NB4 (cell line): ENCODE results near the gene ABCB6.
A peak's percentile ranks its signal among the peaks of the same experiment; 100 is the strongest.

ENCODE experiments used
- MYC ChIP-seq: IDR thresholded peaks from 2 replicates; pipeline ENCODE4 v1.6.1; 2011; ENCODE audit warnings: low read depth, low read length
- POLR2A ChIP-seq: IDR thresholded peaks from 2 replicates; pipeline ENCODE4 v1.6.1; 2011; ENCODE audit warnings: mild to moderate bottlenecking; ENCODE audit not compliant: insufficient read length; ENCODE audit errors: extremely low read depth
- TF ChIP-seq, protein P1 (sequence below): IDR thresholded peaks from one replicate; pipeline ENCODE4 v1.5.1; 2012; ENCODE audit warnings: low read depth, low read length
- TF ChIP-seq, protein P2 (sequence below): IDR thresholded peaks from 2 replicates; pipeline ENCODE4 v1.6.1; 2011; ENCODE audit warnings: low read depth, low read length

DNA sequence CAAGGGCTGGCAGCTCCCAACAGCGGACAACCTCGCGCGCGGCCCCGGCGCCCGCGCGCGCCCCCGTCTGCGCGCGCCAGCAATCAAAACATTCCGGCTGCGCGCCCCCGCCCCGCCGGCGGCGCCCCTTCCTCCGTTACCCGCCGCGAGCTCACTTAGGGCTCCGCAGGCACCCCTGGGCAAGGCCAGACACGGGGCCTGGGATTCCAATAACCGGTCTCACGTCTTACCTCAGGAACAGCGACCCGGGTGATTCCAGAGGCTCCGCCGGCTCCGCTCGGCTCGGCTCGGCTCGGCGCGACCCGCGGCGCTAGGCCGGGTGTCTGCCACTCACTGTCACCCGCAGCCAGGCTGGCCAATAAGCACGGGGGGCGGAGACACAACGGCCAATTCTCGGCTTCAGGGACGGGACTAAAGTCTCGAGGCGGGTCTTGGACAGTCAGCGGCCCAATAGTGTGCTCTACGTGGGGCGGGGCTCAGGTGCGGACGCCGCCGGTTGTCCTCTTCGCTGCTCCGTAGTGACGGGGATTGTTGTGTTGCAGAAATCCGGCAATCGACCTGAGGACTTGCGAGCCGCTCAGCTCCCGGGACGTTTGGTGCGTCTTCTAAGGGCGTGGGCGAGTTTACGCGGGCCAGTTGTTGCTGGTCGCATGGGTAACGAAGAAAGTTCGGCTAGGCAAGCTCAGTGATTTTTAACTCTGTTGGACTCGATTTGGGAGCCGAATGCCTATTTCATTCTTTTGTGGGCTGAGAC, 10.7 kb upstream of the ABCB6 start, which contains the start of the genes ANKZF1 and ATG9A:
- TF ChIP-seq, protein P1, sequence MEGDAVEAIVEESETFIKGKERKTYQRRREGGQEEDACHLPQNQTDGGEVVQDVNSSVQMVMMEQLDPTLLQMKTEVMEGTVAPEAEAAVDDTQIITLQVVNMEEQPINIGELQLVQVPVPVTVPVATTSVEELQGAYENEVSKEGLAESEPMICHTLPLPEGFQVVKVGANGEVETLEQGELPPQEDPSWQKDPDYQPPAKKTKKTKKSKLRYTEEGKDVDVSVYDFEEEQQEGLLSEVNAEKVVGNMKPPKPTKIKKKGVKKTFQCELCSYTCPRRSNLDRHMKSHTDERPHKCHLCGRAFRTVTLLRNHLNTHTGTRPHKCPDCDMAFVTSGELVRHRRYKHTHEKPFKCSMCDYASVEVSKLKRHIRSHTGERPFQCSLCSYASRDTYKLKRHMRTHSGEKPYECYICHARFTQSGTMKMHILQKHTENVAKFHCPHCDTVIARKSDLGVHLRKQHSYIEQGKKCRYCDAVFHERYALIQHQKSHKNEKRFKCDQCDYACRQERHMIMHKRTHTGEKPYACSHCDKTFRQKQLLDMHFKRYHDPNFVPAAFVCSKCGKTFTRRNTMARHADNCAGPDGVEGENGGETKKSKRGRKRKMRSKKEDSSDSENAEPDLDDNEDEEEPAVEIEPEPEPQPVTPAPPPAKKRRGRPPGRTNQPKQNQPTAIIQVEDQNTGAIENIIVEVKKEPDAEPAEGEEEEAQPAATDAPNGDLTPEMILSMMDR = no peak
- TF ChIP-seq POLR2A = peak; percentile 81
- TF ChIP-seq, protein P2, sequence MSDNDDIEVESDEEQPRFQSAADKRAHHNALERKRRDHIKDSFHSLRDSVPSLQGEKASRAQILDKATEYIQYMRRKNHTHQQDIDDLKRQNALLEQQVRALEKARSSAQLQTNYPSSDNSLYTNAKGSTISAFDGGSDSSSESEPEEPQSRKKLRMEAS = peak; percentile 53; the same call in 1 of the 2 replicates
- TF ChIP-seq MYC = peak; percentile 68
